ENCODE results near the gene CHST8.

Gene CHST8

GRCh38 chr19:33755099-33756035 is 133.6 kb downstream of the CHST8 start:
- in situ Hi-C loops (cut with HindIII; ENCODE audit: low sequenced_read_pairs), result no loop called here

GRCh38 chr19:33756177-33756576 is 134.4 kb downstream of the CHST8 start:
- in situ Hi-C loops (cut with HindIII; ENCODE audit: low sequenced_read_pairs), result no loop called here

GRCh38 chr19:33758541-33759013 is 136.8 kb downstream of the CHST8 start:
- in situ Hi-C loops (cut with HindIII; ENCODE audit: low sequenced_read_pairs), result no loop called here

GRCh38 chr19:33759356-33759755 is 137.6 kb downstream of the CHST8 start:
- in situ Hi-C loops (cut with HindIII; ENCODE audit: low sequenced_read_pairs), result no loop called here

- in situ Hi-C loops (cut with HindIII; ENCODE audit: low sequenced_read_pairs), result loop anchor here (10.0 kb wide), 3 partner anchors 231 to 519 kb away; no protein-coding TSS in a partner anchor
Observed at GRCh38 chr19:33763633-33764371, 142.0 kb downstream of the CHST8 start.

GRCh38 chr19:33766623-33767022 is 144.9 kb downstream of the CHST8 start:
- in situ Hi-C loops (cut with HindIII; ENCODE audit: low sequenced_read_pairs), result loop anchor here (5.0 to 10.0 kb wide), 5 partner anchors 228 to 522 kb away; no protein-coding TSS in a partner anchor

- in situ Hi-C loops (cut with HindIII; ENCODE audit: low sequenced_read_pairs), result loop anchor here (5.0 to 10.0 kb wide), 5 partner anchors 227 to 523 kb away; no protein-coding TSS in a partner anchor
Observed at GRCh38 chr19:33767898-33768413, 146.2 kb downstream of the CHST8 start.

- in situ Hi-C loops (cut with HindIII; ENCODE audit: low sequenced_read_pairs), result loop anchor here (5.0 to 10.0 kb wide), 5 partner anchors 226 to 524 kb away; no protein-coding TSS in a partner anchor
Observed at GRCh38 chr19:33769208-33769607, 147.5 kb downstream of the CHST8 start.

- in situ Hi-C loops (cut with HindIII; ENCODE audit: low sequenced_read_pairs), result no loop called here
Observed at GRCh38 chr19:33770107-33770506, 148.4 kb downstream of the CHST8 start.

- in situ Hi-C loops (cut with HindIII; ENCODE audit: low sequenced_read_pairs), result no loop called here
Observed at GRCh38 chr19:33771384-33772101, 149.8 kb downstream of the CHST8 start.

GRCh38 chr19:33772102-33772857 is 150.5 kb downstream of the CHST8 start:
- in situ Hi-C loops (cut with HindIII; ENCODE audit: low sequenced_read_pairs), result no loop called here

- in situ Hi-C loops (cut with HindIII; ENCODE audit: low sequenced_read_pairs), result no loop called here
Observed at GRCh38 chr19:33772858-33773180, 151.1 kb downstream of the CHST8 start.

- in situ Hi-C loops (cut with HindIII; ENCODE audit: low sequenced_read_pairs), result no loop called here
Observed at GRCh38 chr19:33773704-33774624, 152.2 kb downstream of the CHST8 start.

- in situ Hi-C loops (cut with HindIII; ENCODE audit: low sequenced_read_pairs), result no loop called here
Observed at GRCh38 chr19:33774751-33775150, 153.0 kb downstream of the CHST8 start.

GRCh38 chr19:33775731-33776487 is 154.2 kb downstream of the CHST8 start:
- in situ Hi-C loops (cut with HindIII; ENCODE audit: low sequenced_read_pairs), result no loop called here

- in situ Hi-C loops (cut with HindIII; ENCODE audit: low sequenced_read_pairs), result no loop called here
Observed at GRCh38 chr19:33777351-33777750, 155.6 kb downstream of the CHST8 start.

- in situ Hi-C loops (cut with HindIII; ENCODE audit: low sequenced_read_pairs), result no loop called here
Observed at GRCh38 chr19:33777753-33778088, 156.0 kb downstream of the CHST8 start.

GRCh38 chr19:33778089-33778791 is 156.5 kb downstream of the CHST8 start:
- in situ Hi-C loops (cut with HindIII; ENCODE audit: low sequenced_read_pairs), result no loop called here
